ENCODE results near the gene DNAJB8. TPM values are rescaled to one million over a fixed set of nuclear protein-coding genes. Genes with fewer than 3 reads are reported as not detected.
A peak's percentile ranks its signal among the peaks of the same experiment; 100 is the strongest.

DNAJB8 gene
- total RNA-seq, 3 donors from 2014 or later (not counting 1 experiment from before 2014, with no cell fraction given), result not detected

GRCh38 chr3:128494367-128494650, 27.6 kb upstream of the DNAJB8 start:
- ATAC-seq (no peak), DNase-seq (no peak)
- Mint-ChIP-seq H3K4me1 (peaks cover 5 to 28% of the 10 kb centered on the region in 2 donors), H3K27me3 (ENCODE audit: low read depth in 2 of 2) (peaks cover 54 to 64% of the 10 kb centered on the region in 2 donors), H3K9me3 (no peaks in the 10 kb centered on the region), H3K27ac (no peak overlapping the region), H3K4me3 (no peak overlapping the region), H3K36me3 (no peaks in the 10 kb centered on the region)
- no peaks in the 10 kb centered on the region for H3K36me3 ChIP-seq (ENCODE audit: control insufficient read depth, insufficient read depth, low read length)
- H3K4me3 ChIP-seq (ENCODE audit: low read length), result no peak overlapping the region
- intact Hi-C loops (cut with micrococcal nuclease), result no loop called here
- H3K4me1 ChIP-seq (ENCODE audit: control insufficient read depth, insufficient read depth, low read length), result peaks cover 37% of the 10 kb centered on the region
- H3K27ac ChIP-seq (ENCODE audit: low read length), result no peak overlapping the region
- TF ChIP-seq, protein P1, sequence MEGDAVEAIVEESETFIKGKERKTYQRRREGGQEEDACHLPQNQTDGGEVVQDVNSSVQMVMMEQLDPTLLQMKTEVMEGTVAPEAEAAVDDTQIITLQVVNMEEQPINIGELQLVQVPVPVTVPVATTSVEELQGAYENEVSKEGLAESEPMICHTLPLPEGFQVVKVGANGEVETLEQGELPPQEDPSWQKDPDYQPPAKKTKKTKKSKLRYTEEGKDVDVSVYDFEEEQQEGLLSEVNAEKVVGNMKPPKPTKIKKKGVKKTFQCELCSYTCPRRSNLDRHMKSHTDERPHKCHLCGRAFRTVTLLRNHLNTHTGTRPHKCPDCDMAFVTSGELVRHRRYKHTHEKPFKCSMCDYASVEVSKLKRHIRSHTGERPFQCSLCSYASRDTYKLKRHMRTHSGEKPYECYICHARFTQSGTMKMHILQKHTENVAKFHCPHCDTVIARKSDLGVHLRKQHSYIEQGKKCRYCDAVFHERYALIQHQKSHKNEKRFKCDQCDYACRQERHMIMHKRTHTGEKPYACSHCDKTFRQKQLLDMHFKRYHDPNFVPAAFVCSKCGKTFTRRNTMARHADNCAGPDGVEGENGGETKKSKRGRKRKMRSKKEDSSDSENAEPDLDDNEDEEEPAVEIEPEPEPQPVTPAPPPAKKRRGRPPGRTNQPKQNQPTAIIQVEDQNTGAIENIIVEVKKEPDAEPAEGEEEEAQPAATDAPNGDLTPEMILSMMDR (IDR thresholded peaks at IDR 0.05), result no peak
- 87% methylated on average over 2 of the region's 2 CpGs for WGBS (ENCODE audit: insufficient coverage)
- H3K9me3 ChIP-seq (ENCODE audit: control insufficient read depth, insufficient read depth, low read length), result no peaks in the 10 kb centered on the region
- H3K27me3 ChIP-seq (ENCODE audit: control insufficient read depth, insufficient read depth, low read length), result peaks cover 50% of the 10 kb centered on the region

DNA sequence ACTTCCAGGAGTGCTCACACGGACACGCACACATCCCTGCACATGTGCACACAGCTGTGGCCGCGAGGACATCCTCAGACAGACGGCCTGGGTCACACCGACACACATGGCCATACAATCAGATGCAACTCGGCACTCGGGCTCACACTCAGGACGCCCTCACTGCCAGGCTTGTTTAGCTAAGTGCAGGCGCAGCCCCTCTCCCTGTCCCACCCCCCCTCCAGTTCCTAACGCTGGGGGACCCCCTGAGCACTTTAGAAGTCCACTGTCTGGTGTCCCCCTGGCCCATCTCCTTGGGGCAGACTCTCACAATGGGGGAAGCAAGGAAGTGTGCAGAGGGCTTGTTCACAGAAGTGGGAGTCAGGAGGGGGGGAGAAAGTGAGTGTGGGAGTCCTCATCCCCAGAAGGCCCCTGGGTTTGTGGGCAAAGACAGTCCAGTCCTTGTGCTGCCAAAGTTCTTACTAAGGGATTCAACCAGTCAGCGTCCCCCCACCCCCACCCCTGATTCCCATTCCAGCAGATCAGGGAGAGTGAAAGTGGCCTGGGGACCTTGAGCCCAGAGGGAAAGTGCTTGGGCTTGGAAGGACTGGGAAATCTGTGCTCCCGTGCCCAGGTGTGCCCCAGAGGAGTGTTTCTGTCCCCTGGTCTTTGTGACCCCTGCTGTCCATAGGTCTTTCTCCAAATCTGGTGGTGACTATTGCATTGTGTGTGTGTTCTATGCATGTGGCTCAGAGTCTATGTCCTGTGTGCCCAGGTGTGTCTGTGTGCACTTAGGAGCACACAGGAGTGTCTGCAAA, 27.1 kb upstream of the DNAJB8 start:
- DNase-seq, result peak in 1 of 2 donors; percentile 12
- TF ChIP-seq, protein P1 (IDR thresholded peaks at IDR 0.05), result no peak

GRCh38 chr3:128492671-128493569, 26.2 kb upstream of the DNAJB8 start, which contains the start of gene GATA2:
TSS of gene GATA2 (minus strand) at chr3:128493201. CDS start at chr3:128487031, 6,170 bp downstream.
- ATAC-seq (peak in 2 of 3 donors; percentile 9 to 31), DNase-seq (peak; percentile 13 to 55)
- Histone ChIP-seq H3K4me1 (ENCODE audit: control insufficient read depth, insufficient read depth, low read length) (peaks cover 46% of the 10 kb centered on the region), H3K27me3 (ENCODE audit: control insufficient read depth, insufficient read depth, low read length) (peaks cover 49% of the 10 kb centered on the region), H3K36me3 (ENCODE audit: control insufficient read depth, insufficient read depth, low read length) (no peaks in the 10 kb centered on the region), H3K9me3 (ENCODE audit: control insufficient read depth, insufficient read depth, low read length) (no peaks in the 10 kb centered on the region), H3K27ac (ENCODE audit: low read length) (no peak within 1 kb of the TSS), H3K4me3 (ENCODE audit: low read length) (no peak within 1 kb of the TSS)
- Mint-ChIP-seq H3K4me1 (peaks cover 5 to 32% of the 10 kb centered on the region in 2 donors), H3K9me3 (no peaks in the 10 kb centered on the region), H3K27me3 (ENCODE audit: low read depth in 2 of 2) (peaks cover 42 to 64% of the 10 kb centered on the region in 2 donors), H3K27ac (no peak within 1 kb of the TSS), H3K36me3 (no peaks in the 10 kb centered on the region), H3K4me3 (no peak within 1 kb of the TSS)
- 4% methylated on average over 78 of the region's 78 CpGs for WGBS (ENCODE audit: insufficient coverage)
- intact Hi-C loops (cut with micrococcal nuclease), result no loop called here
- TF ChIP-seq, protein P1 (IDR thresholded peaks at IDR 0.05), result no peak

More for the DNA sequence above, 27.1 kb upstream of the DNAJB8 start:
- H3K4me3 Mint-ChIP-seq, result no peak overlapping the region
- intact Hi-C loops (cut with micrococcal nuclease), result no loop called here
- no peaks in the 10 kb centered on the region for H3K9me3 Mint-ChIP-seq
- no peaks in the 10 kb centered on the region for H3K36me3 ChIP-seq (ENCODE audit: control insufficient read depth, insufficient read depth, low read length)
- 31% methylated on average over 12 of the region's 13 CpGs for WGBS (ENCODE audit: insufficient coverage)
- H3K4me1 Mint-ChIP-seq, result peaks cover 5 to 30% of the 10 kb centered on the region in 2 donors
- peaks cover 50% of the 10 kb centered on the region for H3K27me3 ChIP-seq (ENCODE audit: control insufficient read depth, insufficient read depth, low read length)
- peaks cover 40% of the 10 kb centered on the region for H3K4me1 ChIP-seq (ENCODE audit: control insufficient read depth, insufficient read depth, low read length)
- H3K27ac Mint-ChIP-seq, result no peak overlapping the region
- H3K9me3 ChIP-seq (ENCODE audit: control insufficient read depth, insufficient read depth, low read length), result no peaks in the 10 kb centered on the region
- no peak for ATAC-seq
- H3K27ac ChIP-seq (ENCODE audit: low read length), result no peak overlapping the region
- H3K36me3 Mint-ChIP-seq, result no peaks in the 10 kb centered on the region
- peaks cover 49 to 66% of the 10 kb centered on the region in 2 donors for H3K27me3 Mint-ChIP-seq (ENCODE audit: low read depth in 2 of 2)
- no peak overlapping the region for H3K4me3 ChIP-seq (ENCODE audit: low read length)

All from natural killer cell (primary cell).